ENCODE measurements around the gene RABGAP1L.

The RABGAP1L gene

GRCh38 chr1:174969977-174970376 is 810.7 kb downstream of the RABGAP1L start:
- H3K4me3 ChIP-seq (ENCODE audit: insufficient read length, low read depth) = no peak overlapping the region

GRCh38 chr1:174971466-174971865 is 812.1 kb downstream of the RABGAP1L start:
- Histone ChIP-seq H3K9ac (ENCODE audit: insufficient read length, low read depth) (no peak overlapping the region), H3K4me1 (ENCODE audit: insufficient read depth, insufficient read length) (no peaks in the 10 kb centered on the region), H3K4me3 (ENCODE audit: insufficient read length, low read depth) (no peak overlapping the region), H3K36me3 (ENCODE audit: insufficient read depth, insufficient read length, low read length) (no peaks in the 10 kb centered on the region), H3K9me3 (ENCODE audit: insufficient read depth, low read length) (no peaks in the 10 kb centered on the region), H3K27me3 (ENCODE audit: insufficient read depth, insufficient read length) (no peaks in the 10 kb centered on the region)
- TF ChIP-seq ZNF274 (IDR thresholded peaks at IDR 0.05; ENCODE audit: low read depth, low read length) = no peak
- no peak for TF ChIP-seq SUZ12 (IDR thresholded peaks at IDR 0.05; ENCODE audit: extremely low read depth, insufficient read depth, insufficient read length)
- TF ChIP-seq YY1 (IDR thresholded peaks at IDR 0.05; ENCODE audit: insufficient read depth, insufficient read length) = no peak
- no peak for DNase-seq (ENCODE audit: low read depth, low spot score)

More at GRCh38 chr1:174969977-174970376, 810.7 kb downstream of the RABGAP1L start:
- Histone ChIP-seq H3K4me1 (ENCODE audit: insufficient read depth, insufficient read length) (no peaks in the 10 kb centered on the region), H3K9me3 (ENCODE audit: insufficient read depth, low read length) (no peaks in the 10 kb centered on the region), H3K9ac (ENCODE audit: insufficient read length, low read depth) (no peak overlapping the region), H3K27me3 (ENCODE audit: insufficient read depth, insufficient read length) (no peaks in the 10 kb centered on the region), H3K36me3 (ENCODE audit: insufficient read depth, insufficient read length, low read length) (no peaks in the 10 kb centered on the region)
- DNase-seq (ENCODE audit: low read depth, low spot score) = no peak
- TF ChIP-seq ZNF274 (IDR thresholded peaks at IDR 0.05; ENCODE audit: low read depth, low read length) (no peak), SUZ12 (IDR thresholded peaks at IDR 0.05; ENCODE audit: extremely low read depth, insufficient read depth, insufficient read length) (no peak), YY1 (IDR thresholded peaks at IDR 0.05; ENCODE audit: insufficient read depth, insufficient read length) (no peak)

- TF ChIP-seq YY1 (IDR thresholded peaks at IDR 0.05; ENCODE audit: insufficient read depth, insufficient read length) = no peak
- TF ChIP-seq ZNF274 (IDR thresholded peaks at IDR 0.05; ENCODE audit: low read depth, low read length) = no peak
- TF ChIP-seq SUZ12 (IDR thresholded peaks at IDR 0.05; ENCODE audit: extremely low read depth, insufficient read depth, insufficient read length) = no peak
- H3K4me1 ChIP-seq (ENCODE audit: insufficient read depth, insufficient read length) = no peaks in the 10 kb centered on the region
- no peaks in the 10 kb centered on the region for H3K9me3 ChIP-seq (ENCODE audit: insufficient read depth, low read length)
- no peaks in the 10 kb centered on the region for H3K36me3 ChIP-seq (ENCODE audit: insufficient read depth, insufficient read length, low read length)
- DNase-seq (ENCODE audit: low read depth, low spot score) = no peak
- no peak overlapping the region for H3K4me3 ChIP-seq (ENCODE audit: insufficient read length, low read depth)
- no peaks in the 10 kb centered on the region for H3K27me3 ChIP-seq (ENCODE audit: insufficient read depth, insufficient read length)
- no peak overlapping the region for H3K9ac ChIP-seq (ENCODE audit: insufficient read length, low read depth)
Observed at GRCh38 chr1:174971902-174972301, 812.6 kb downstream of the RABGAP1L start.

GRCh38 chr1:174974711-174975119 is 815.4 kb downstream of the RABGAP1L start:
- no peak for DNase-seq (ENCODE audit: low read depth, low spot score)
- Histone ChIP-seq H3K27me3 (ENCODE audit: insufficient read depth, insufficient read length) (no peaks in the 10 kb centered on the region), H3K9ac (ENCODE audit: insufficient read length, low read depth) (no peak overlapping the region), H3K36me3 (ENCODE audit: insufficient read depth, insufficient read length, low read length) (peaks cover 4% of the 10 kb centered on the region), H3K4me3 (ENCODE audit: insufficient read length, low read depth) (no peak overlapping the region), H3K4me1 (ENCODE audit: insufficient read depth, insufficient read length) (no peaks in the 10 kb centered on the region), H3K9me3 (ENCODE audit: insufficient read depth, low read length) (no peaks in the 10 kb centered on the region)
- TF ChIP-seq ZNF274 (IDR thresholded peaks at IDR 0.05; ENCODE audit: low read depth, low read length) (no peak), SUZ12 (IDR thresholded peaks at IDR 0.05; ENCODE audit: extremely low read depth, insufficient read depth, insufficient read length) (no peak)

GRCh38 chr1:174975764-174976163 is 816.4 kb downstream of the RABGAP1L start:
- no peaks in the 10 kb centered on the region for H3K4me1 ChIP-seq (ENCODE audit: insufficient read depth, insufficient read length)
- no peak for DNase-seq (ENCODE audit: low read depth, low spot score)
- no peak overlapping the region for H3K9ac ChIP-seq (ENCODE audit: insufficient read length, low read depth)
- no peaks in the 10 kb centered on the region for H3K9me3 ChIP-seq (ENCODE audit: insufficient read depth, low read length)
- peaks cover 4% of the 10 kb centered on the region for H3K36me3 ChIP-seq (ENCODE audit: insufficient read depth, insufficient read length, low read length)
- no peaks in the 10 kb centered on the region for H3K27me3 ChIP-seq (ENCODE audit: insufficient read depth, insufficient read length)
- H3K4me3 ChIP-seq (ENCODE audit: insufficient read length, low read depth) = no peak overlapping the region
- no peak for TF ChIP-seq ZNF274 (IDR thresholded peaks at IDR 0.05; ENCODE audit: low read depth, low read length)
- no peak for TF ChIP-seq YY1 (IDR thresholded peaks at IDR 0.05; ENCODE audit: insufficient read depth, insufficient read length)
- TF ChIP-seq SUZ12 (IDR thresholded peaks at IDR 0.05; ENCODE audit: extremely low read depth, insufficient read depth, insufficient read length) = no peak

- TF ChIP-seq ZNF274 (IDR thresholded peaks at IDR 0.05; ENCODE audit: low read depth, low read length) = no peak
- no peak for TF ChIP-seq YY1 (IDR thresholded peaks at IDR 0.05; ENCODE audit: insufficient read depth, insufficient read length)
- no peak for TF ChIP-seq SUZ12 (IDR thresholded peaks at IDR 0.05; ENCODE audit: extremely low read depth, insufficient read depth, insufficient read length)
- no peaks in the 10 kb centered on the region for H3K9me3 ChIP-seq (ENCODE audit: insufficient read depth, low read length)
- no peaks in the 10 kb centered on the region for H3K4me1 ChIP-seq (ENCODE audit: insufficient read depth, insufficient read length)
- H3K9ac ChIP-seq (ENCODE audit: insufficient read length, low read depth) = no peak overlapping the region
- no peak for DNase-seq (ENCODE audit: low read depth, low spot score)
- no peak overlapping the region for H3K4me3 ChIP-seq (ENCODE audit: insufficient read length, low read depth)
- H3K27me3 ChIP-seq (ENCODE audit: insufficient read depth, insufficient read length) = no peaks in the 10 kb centered on the region
- peaks cover 4% of the 10 kb centered on the region for H3K36me3 ChIP-seq (ENCODE audit: insufficient read depth, insufficient read length, low read length)
Observed at GRCh38 chr1:174976436-174977108, 817.3 kb downstream of the RABGAP1L start.

GRCh38 chr1:174982971-174983689 is 823.8 kb downstream of the RABGAP1L start:
- H3K9me3 ChIP-seq (ENCODE audit: insufficient read depth, low read length) = peaks cover 7% of the 10 kb centered on the region; the same call in 1 of the 2 replicates
- H3K27me3 ChIP-seq (ENCODE audit: insufficient read depth, insufficient read length) = no peaks in the 10 kb centered on the region
- no peak overlapping the region for H3K9ac ChIP-seq (ENCODE audit: insufficient read length, low read depth)
- no peaks in the 10 kb centered on the region for H3K4me1 ChIP-seq (ENCODE audit: insufficient read depth, insufficient read length)
- H3K36me3 ChIP-seq (ENCODE audit: insufficient read depth, insufficient read length, low read length) = peaks cover 4% of the 10 kb centered on the region
- no peak for TF ChIP-seq SUZ12 (IDR thresholded peaks at IDR 0.05; ENCODE audit: extremely low read depth, insufficient read depth, insufficient read length)
- peak; percentile 43 for DNase-seq (ENCODE audit: low read depth, low spot score)
- no peak overlapping the region for H3K4me3 ChIP-seq (ENCODE audit: insufficient read length, low read depth)

Measured in NT2/D1 (cell line).